GM21360 (cell line): Measurements from ENCODE around the gene PSORS1C1.

ENCODE experiments used
- ATAC-seq: cut with Tn5 transposase; IDR thresholded peaks from one replicate; pipeline ENCODE4 v1.9.1; 2021; ENCODE audit warnings: mild to moderate bottlenecking, moderate library complexity; ENCODE audit not compliant: unreplicated experiment

The PSORS1C1 gene

GRCh38 chr6:31094389-31094881, 20.2 kb upstream of the PSORS1C1 start:
- no peak for ATAC-seq

GRCh38 chr6:31096215-31096614, 18.4 kb upstream of the PSORS1C1 start:
- ATAC-seq = no peak

- no peak for ATAC-seq
These were observed 17.9 kb upstream of the PSORS1C1 start for GRCh38 chr6:31096656-31097055.

- ATAC-seq = no peak
These were observed 16.1 kb upstream of the PSORS1C1 start for GRCh38 chr6:31098449-31098938.

- ATAC-seq = no peak
These were observed 11.5 kb upstream of the PSORS1C1 start for GRCh38 chr6:31103136-31103535.

- no peak for ATAC-seq
These were observed 7.5 kb upstream of the PSORS1C1 start for GRCh38 chr6:31107052-31107451.

- ATAC-seq = no peak
These were observed 3.6 kb upstream of the PSORS1C1 start for GRCh38 chr6:31110825-31111582.

GRCh38 chr6:31111712-31112111, 2.9 kb upstream of the PSORS1C1 start:
- ATAC-seq = no peak

- no peak for ATAC-seq
These were observed 2.1 kb upstream of the PSORS1C1 start, which contains the start of gene C6orf15 for GRCh38 chr6:31112478-31112877. TSS of gene C6orf15 (minus strand) at chr6:31112575. CDS start at chr6:31112555, 20 bp downstream.

GRCh38 chr6:31113861-31114540, 599 bp upstream of the PSORS1C1 start:
- no peak for ATAC-seq

- no peak for ATAC-seq
These were observed 610 bp downstream of the PSORS1C1 start for GRCh38 chr6:31114970-31115849.

- ATAC-seq = no peak
These were observed 1.5 kb downstream of the PSORS1C1 start for GRCh38 chr6:31115941-31116560.

- ATAC-seq = no peak
These were observed 2.2 kb downstream of the PSORS1C1 start for GRCh38 chr6:31116661-31117385.

- no peak for ATAC-seq
These were observed 3.6 kb downstream of the PSORS1C1 start for GRCh38 chr6:31118178-31118577.

- no peak for ATAC-seq
These were observed 5.7 kb downstream of the PSORS1C1 start, which contains the start of gene CDSN for GRCh38 chr6:31120151-31120915. TSS of gene CDSN (minus strand) at chr6:31120446. CDS start at chr6:31120419, 27 bp downstream.

GRCh38 chr6:31121131-31121790, 6.7 kb downstream of the PSORS1C1 start:
- no peak for ATAC-seq

- ATAC-seq = no peak
These were observed 8.4 kb downstream of the PSORS1C1 start for GRCh38 chr6:31122791-31123706.
